ENCODE data around the gene FAM9A.

FAM9A gene

DNA sequence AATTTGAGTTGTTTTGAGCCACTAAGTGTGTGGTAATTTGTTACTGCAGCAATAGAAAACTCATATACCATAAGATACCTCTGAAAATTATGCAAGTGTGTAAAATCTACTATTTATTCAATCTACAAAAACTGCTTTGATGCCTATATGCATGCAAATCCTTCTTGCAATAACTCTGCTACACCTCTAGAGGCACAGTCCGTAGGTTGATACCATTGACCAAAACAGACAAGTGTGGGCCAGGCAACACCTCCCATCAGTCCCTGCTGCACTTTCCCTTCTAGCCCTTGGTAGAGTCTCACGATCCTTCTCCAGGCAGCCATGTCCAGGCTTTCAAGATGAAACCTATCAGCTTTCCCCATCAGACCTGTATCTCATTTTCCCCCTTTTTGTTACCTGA, 48.8 kb upstream of the FAM9A start (continued):
- TF ChIP-seq, protein P1, sequence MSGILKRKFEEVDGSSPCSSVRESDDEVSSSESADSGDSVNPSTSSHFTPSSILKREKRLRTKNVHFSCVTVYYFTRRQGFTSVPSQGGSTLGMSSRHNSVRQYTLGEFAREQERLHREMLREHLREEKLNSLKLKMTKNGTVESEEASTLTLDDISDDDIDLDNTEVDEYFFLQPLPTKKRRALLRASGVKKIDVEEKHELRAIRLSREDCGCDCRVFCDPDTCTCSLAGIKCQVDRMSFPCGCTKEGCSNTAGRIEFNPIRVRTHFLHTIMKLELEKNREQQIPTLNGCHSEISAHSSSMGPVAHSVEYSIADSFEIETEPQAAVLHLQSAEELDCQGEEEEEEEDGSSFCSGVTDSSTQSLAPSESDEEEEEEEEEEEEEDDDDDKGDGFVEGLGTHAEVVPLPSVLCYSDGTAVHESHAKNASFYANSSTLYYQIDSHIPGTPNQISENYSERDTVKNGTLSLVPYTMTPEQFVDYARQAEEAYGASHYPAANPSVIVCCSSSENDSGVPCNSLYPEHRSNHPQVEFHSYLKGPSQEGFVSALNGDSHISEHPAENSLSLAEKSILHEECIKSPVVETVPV (CRISPR knock-in tag; IDR thresholded peaks at IDR 0.05), result no peak
- TF ChIP-seq ARNTL (CRISPR knock-in tag; IDR thresholded peaks at IDR 0.05; ENCODE audit: borderline replicate concordance, low read depth), result no peak
- TF ChIP-seq, protein P2, sequence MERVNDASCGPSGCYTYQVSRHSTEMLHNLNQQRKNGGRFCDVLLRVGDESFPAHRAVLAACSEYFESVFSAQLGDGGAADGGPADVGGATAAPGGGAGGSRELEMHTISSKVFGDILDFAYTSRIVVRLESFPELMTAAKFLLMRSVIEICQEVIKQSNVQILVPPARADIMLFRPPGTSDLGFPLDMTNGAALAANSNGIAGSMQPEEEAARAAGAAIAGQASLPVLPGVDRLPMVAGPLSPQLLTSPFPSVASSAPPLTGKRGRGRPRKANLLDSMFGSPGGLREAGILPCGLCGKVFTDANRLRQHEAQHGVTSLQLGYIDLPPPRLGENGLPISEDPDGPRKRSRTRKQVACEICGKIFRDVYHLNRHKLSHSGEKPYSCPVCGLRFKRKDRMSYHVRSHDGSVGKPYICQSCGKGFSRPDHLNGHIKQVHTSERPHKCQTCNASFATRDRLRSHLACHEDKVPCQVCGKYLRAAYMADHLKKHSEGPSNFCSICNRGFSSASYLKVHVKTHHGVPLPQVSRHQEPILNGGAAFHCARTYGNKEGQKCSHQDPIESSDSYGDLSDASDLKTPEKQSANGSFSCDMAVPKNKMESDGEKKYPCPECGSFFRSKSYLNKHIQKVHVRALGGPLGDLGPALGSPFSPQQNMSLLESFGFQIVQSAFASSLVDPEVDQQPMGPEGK (CRISPR knock-in tag; IDR thresholded peaks at IDR 0.05; ENCODE audit: borderline replicate concordance), result no peak
- TF ChIP-seq ISL1 (CRISPR knock-in tag; IDR thresholded peaks at IDR 0.05), result no peak
- no peak for TF ChIP-seq BACH2 (CRISPR knock-in tag; IDR thresholded peaks at IDR 0.05; ENCODE audit: borderline replicate concordance)

GRCh38 chrX:8849458-8849857, 48.3 kb upstream of the FAM9A start:
- ATAC-seq, result no peak
- TF ChIP-seq PPARA (CRISPR knock-in tag; IDR thresholded peaks at IDR 0.05; ENCODE audit: borderline replicate concordance) (no peak), ISL1 (CRISPR knock-in tag; IDR thresholded peaks at IDR 0.05) (no peak), GLIS3 (CRISPR knock-in tag; IDR thresholded peaks at IDR 0.05) (no peak), ZNF565 (CRISPR knock-in tag; conservative IDR thresholded peaks at IDR 0.05; ENCODE audit: low read depth) (no peak), ZC3H10 (CRISPR knock-in tag; IDR thresholded peaks at IDR 0.05) (no peak)
- TF ChIP-seq, protein P1 (CRISPR knock-in tag; IDR thresholded peaks at IDR 0.05), result no peak

DNA sequence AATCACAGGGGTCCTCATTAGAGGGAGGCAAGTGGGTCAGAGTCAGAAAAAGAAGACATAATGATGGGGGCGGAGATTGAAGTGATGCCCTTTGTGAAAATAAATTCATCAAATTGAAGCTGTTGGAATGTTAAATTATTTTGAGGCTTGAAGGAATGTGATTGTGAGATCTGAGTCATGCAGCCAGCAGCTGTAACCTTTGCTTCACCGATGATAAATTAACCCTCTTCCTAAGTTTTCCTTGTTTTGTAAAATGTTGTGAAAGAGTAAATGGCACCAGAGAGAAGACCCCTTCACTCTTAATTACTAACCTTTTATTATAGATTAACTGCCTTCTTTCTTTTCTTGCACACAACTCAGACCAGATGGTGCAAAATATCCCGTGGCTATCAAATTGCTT, 47.7 kb upstream of the FAM9A start:
- no peak for ATAC-seq
- TF ChIP-seq ZFP30 (CRISPR knock-in tag; IDR thresholded peaks at IDR 0.05) (no peak), SNAI2 (CRISPR knock-in tag; IDR thresholded peaks at IDR 0.05) (no peak), CREB5 (CRISPR knock-in tag; IDR thresholded peaks at IDR 0.05; ENCODE audit: low read depth) (no peak), OSR1 (CRISPR knock-in tag; IDR thresholded peaks at IDR 0.05) (no peak), PPARA (CRISPR knock-in tag; IDR thresholded peaks at IDR 0.05; ENCODE audit: borderline replicate concordance) (no peak), ZNF70 (CRISPR knock-in tag; IDR thresholded peaks at IDR 0.05) (no peak), ARNTL (CRISPR knock-in tag; IDR thresholded peaks at IDR 0.05; ENCODE audit: borderline replicate concordance, low read depth) (no peak), ESRRG (CRISPR knock-in tag; IDR thresholded peaks at IDR 0.05) (no peak), ZC3H10 (CRISPR knock-in tag; IDR thresholded peaks at IDR 0.05) (no peak), TCF4 (CRISPR knock-in tag; IDR thresholded peaks at IDR 0.05; ENCODE audit: borderline replicate concordance) (no peak), TOX (CRISPR knock-in tag; IDR thresholded peaks at IDR 0.05; ENCODE audit: borderline replicate concordance) (no peak), ISL1 (CRISPR knock-in tag; IDR thresholded peaks at IDR 0.05) (no peak), GLIS3 (CRISPR knock-in tag; IDR thresholded peaks at IDR 0.05) (no peak), CSDC2 (CRISPR knock-in tag; IDR thresholded peaks at IDR 0.05) (no peak), BACH2 (CRISPR knock-in tag; IDR thresholded peaks at IDR 0.05; ENCODE audit: borderline replicate concordance) (no peak), ZNF8 (CRISPR knock-in tag; IDR thresholded peaks at IDR 0.05) (no peak)
- TF ChIP-seq, protein P2 (CRISPR knock-in tag; IDR thresholded peaks at IDR 0.05; ENCODE audit: borderline replicate concordance), result no peak
- TF ChIP-seq, protein P1 (CRISPR knock-in tag; IDR thresholded peaks at IDR 0.05), result no peak

Data from SK-N-SH treated with all-trans-retinoic acid at 6 μM for 48 hours (cell line).